ENCODE results near the gene GRM3. TPM values are rescaled to one million over a fixed set of nuclear protein-coding genes. Genes with fewer than 3 reads are reported as not detected.

Gene GRM3
- total and polyA plus RNA-seq, 8 donors: 0.02 TPM; not detected in 7

- H3K36me3 ChIP-seq: no peaks in the 10 kb centered on the region
- intact Hi-C loops (cut with DNase I): no loop called here
- no peaks in the 10 kb centered on the region for H3K9me3 ChIP-seq
- H3K4me3 ChIP-seq: no peak overlapping the region
- TF ChIP-seq, protein P1, sequence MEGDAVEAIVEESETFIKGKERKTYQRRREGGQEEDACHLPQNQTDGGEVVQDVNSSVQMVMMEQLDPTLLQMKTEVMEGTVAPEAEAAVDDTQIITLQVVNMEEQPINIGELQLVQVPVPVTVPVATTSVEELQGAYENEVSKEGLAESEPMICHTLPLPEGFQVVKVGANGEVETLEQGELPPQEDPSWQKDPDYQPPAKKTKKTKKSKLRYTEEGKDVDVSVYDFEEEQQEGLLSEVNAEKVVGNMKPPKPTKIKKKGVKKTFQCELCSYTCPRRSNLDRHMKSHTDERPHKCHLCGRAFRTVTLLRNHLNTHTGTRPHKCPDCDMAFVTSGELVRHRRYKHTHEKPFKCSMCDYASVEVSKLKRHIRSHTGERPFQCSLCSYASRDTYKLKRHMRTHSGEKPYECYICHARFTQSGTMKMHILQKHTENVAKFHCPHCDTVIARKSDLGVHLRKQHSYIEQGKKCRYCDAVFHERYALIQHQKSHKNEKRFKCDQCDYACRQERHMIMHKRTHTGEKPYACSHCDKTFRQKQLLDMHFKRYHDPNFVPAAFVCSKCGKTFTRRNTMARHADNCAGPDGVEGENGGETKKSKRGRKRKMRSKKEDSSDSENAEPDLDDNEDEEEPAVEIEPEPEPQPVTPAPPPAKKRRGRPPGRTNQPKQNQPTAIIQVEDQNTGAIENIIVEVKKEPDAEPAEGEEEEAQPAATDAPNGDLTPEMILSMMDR (IDR thresholded peaks at IDR 0.05): no peak
- no peaks in the 10 kb centered on the region for H3K4me1 ChIP-seq
- no peak for FAIRE-seq
- no peak for DNase-seq
- 74 to 87% methylated on average over 5 of the region's 5 CpGs for WGBS, 2 donors
- no peak overlapping the region for H3K27ac ChIP-seq
- no peaks in the 10 kb centered on the region for H3K27me3 ChIP-seq
- no peak for ATAC-seq
Measured at GRCh38 chr7:86664991-86665390, 21.3 kb downstream of the GRM3 start.

DNA sequence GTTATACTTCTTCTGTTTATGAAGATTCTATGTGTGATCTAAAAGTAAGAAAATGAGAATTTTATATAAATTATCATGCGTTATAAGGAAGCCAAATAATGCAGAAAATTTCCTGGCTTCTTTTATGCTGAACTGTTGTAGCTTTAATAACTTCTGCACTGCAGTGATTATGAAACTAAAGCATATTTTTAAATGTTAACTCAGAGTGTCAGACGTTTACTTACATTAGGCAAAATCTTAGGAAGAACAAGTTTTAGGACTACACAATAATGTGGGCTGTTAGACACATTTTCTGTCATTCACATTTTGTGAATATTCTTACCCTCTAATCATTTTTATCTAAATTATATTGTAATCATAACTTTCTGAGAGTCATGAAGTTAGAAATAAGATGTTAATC is 22.0 kb downstream of the GRM3 start:
- Histone ChIP-seq H3K27me3 (no peaks in the 10 kb centered on the region), H3K9me3 (no peaks in the 10 kb centered on the region), H3K36me3 (no peaks in the 10 kb centered on the region), H3K4me3 (no peak overlapping the region), H3K4me1 (no peaks in the 10 kb centered on the region), H3K27ac (no peak overlapping the region)
- 40 to 51% methylated on average over 2 of the region's 2 CpGs for WGBS, 2 donors
- ATAC-seq (no peak), FAIRE-seq (no peak), DNase-seq (no peak)
- intact Hi-C loops (cut with DNase I): no loop called here
- TF ChIP-seq, protein P1 (IDR thresholded peaks at IDR 0.05): no peak

DNA sequence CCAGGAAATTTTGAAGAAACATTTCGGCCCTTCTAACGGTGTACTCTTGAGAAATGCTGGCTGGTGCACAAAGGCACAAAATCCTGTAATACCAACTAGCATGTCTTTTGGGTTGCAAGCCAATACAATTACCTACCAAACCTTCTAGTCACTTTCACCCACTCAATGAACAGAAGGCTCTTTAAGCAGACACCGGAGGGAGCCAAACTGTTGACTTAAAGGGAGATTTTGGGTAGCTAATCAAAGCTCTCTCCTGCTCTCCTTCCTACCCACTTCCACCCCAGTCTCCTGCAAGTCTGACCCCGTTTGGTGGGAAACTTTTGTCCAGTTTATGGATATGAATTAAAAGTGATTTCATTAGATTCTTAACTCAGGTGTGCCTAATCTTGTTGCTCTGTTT is 24.0 kb downstream of the GRM3 start:
- Histone ChIP-seq H3K4me3 (no peak overlapping the region), H3K9me3 (no peaks in the 10 kb centered on the region), H3K36me3 (no peaks in the 10 kb centered on the region), H3K27ac (no peak overlapping the region), H3K4me1 (no peaks in the 10 kb centered on the region), H3K27me3 (no peaks in the 10 kb centered on the region)
- TF ChIP-seq, protein P1 (IDR thresholded peaks at IDR 0.05): no peak
- no peak for FAIRE-seq
- ATAC-seq: peak in 1 of 4 donors; percentile 25
- DNase-seq: no peak
- intact Hi-C loops (cut with DNase I): no loop called here
- 39% methylated on average over 4 of the region's 4 CpGs for WGBS, 2 donors

DNA sequence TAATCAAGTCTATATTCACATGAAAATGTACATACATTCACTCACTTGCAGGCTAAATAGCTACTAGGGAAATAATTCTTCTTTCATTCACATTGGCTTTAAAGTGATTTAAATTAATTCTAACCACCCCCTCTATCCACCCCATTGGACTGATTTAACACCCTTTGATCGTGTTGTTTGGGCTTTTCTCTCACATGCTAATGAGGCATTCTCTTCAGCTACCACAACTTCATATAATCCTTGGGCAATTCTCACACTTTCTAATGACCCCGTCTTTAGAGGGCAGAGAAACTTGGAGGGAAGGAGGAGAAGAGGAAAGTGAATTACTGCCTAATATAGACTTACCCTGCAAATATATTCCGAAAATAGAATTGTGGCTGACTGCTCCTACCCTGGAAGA is 24.6 kb downstream of the GRM3 start:
- no peak for ATAC-seq
- TF ChIP-seq, protein P1 (IDR thresholded peaks at IDR 0.05): no peak
- intact Hi-C loops (cut with DNase I): no loop called here
- no peak for DNase-seq
- FAIRE-seq: no peak
- whole genome bisulfite sequencing, 2 donors: 39 to 40% methylated on average over 3 of the region's 3 CpGs
- Histone ChIP-seq H3K4me3 (no peak overlapping the region), H3K9me3 (no peaks in the 10 kb centered on the region), H3K36me3 (no peaks in the 10 kb centered on the region), H3K27ac (no peak overlapping the region), H3K4me1 (no peaks in the 10 kb centered on the region), H3K27me3 (no peaks in the 10 kb centered on the region)

DNA sequence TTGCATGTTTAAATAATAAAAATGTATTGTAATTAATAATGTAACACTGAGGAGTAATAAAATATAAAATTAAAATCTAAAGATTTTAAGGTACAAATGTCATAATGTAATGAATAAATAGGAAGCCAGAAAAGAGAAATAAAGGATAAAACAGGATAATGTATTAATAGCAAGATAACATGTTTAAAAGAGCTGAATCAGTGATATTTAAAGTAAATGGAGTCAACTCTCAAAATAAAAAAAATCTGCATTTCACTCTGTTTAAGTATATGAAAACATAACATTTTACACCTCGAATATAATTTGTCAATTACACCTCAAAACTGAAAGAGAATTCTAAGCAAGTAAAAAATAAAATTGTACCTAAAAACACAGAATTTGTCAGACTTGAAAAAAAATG is 44.1 kb downstream of the GRM3 start:
- Histone ChIP-seq H3K36me3 (no peaks in the 10 kb centered on the region), H3K27me3 (no peaks in the 10 kb centered on the region), H3K9me3 (no peaks in the 10 kb centered on the region), H3K4me3 (no peak overlapping the region), H3K4me1 (no peaks in the 10 kb centered on the region), H3K27ac (no peak overlapping the region)
- intact Hi-C loops (cut with DNase I): no loop called here
- WGBS, 2 donors: 49 to 60% methylated on average over 1 of the region's 1 CpG
- TF ChIP-seq, protein P1 (IDR thresholded peaks at IDR 0.05): no peak
- no peak for ATAC-seq
- no peak for FAIRE-seq
- no peak for DNase-seq
